Measurements from ENCODE around the gene TMEM117. TPM values are rescaled to one million over a fixed set of nuclear protein-coding genes. Genes with fewer than 3 reads are reported as not detected.

The TMEM117 gene
- total RNA-seq, 2 donors from 2014 or later, result 0.79 to 1.4 TPM

DNA sequence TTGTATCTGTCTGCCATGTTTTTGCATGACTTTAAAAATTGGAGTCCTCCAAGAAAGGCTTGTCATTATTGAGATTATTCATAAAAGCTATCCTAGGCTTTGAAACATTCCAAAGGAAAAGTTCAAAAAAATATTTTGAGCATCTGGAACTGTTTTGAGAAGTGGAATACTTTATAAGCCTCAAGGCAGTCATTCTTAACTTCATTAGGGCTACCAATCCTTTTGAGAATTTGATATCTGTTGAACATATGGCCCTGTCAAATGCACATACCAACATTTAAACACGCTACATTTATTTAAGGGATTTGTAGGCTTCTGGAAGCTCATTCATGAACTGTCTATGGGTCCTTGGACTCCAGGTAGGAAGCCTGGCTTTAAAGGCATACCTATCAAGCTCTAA, 77.0 kb downstream of the TMEM117 start:
- Histone ChIP-seq H3K27ac (ENCODE audit: low read depth, low read length) (no peak overlapping the region), H3K4me1 (ENCODE audit: control insufficient read depth, insufficient read depth, low read length) (no peaks in the 10 kb centered on the region), H3K4me3 (ENCODE audit: low read length) (no peak overlapping the region), H3K9me3 (ENCODE audit: control insufficient read depth, low read length) (no peaks in the 10 kb centered on the region), H3K36me3 (ENCODE audit: control insufficient read depth, insufficient read depth, low read length) (no peaks in the 10 kb centered on the region), H3K27me3 (ENCODE audit: control insufficient read depth, insufficient read depth, low read length, poor library complexity, severe bottlenecking) (no peaks in the 10 kb centered on the region), H3K9ac (ENCODE audit: extremely low read depth, low read length, poor library complexity, severe bottlenecking) (no peak overlapping the region)
- no peaks in the 10 kb centered on the region for H3K4me1 Mint-ChIP-seq
- no peak overlapping the region for H3K27ac Mint-ChIP-seq
- no peaks in the 10 kb centered on the region for H3K36me3 Mint-ChIP-seq (ENCODE audit: low read depth)
- 0 to 17% methylated on average over 1 of the region's 1 CpG for WGBS, 2 experiments (ENCODE audit: insufficient coverage in 1 of 2, insufficient read length in 1 of 2)
- H3K27me3 Mint-ChIP-seq (ENCODE audit: insufficient read depth), result no peaks in the 10 kb centered on the region
- peaks cover 2% of the 10 kb centered on the region for H3K9me3 Mint-ChIP-seq
- no peak overlapping the region for H3K4me3 Mint-ChIP-seq
- TF ChIP-seq, protein P1, sequence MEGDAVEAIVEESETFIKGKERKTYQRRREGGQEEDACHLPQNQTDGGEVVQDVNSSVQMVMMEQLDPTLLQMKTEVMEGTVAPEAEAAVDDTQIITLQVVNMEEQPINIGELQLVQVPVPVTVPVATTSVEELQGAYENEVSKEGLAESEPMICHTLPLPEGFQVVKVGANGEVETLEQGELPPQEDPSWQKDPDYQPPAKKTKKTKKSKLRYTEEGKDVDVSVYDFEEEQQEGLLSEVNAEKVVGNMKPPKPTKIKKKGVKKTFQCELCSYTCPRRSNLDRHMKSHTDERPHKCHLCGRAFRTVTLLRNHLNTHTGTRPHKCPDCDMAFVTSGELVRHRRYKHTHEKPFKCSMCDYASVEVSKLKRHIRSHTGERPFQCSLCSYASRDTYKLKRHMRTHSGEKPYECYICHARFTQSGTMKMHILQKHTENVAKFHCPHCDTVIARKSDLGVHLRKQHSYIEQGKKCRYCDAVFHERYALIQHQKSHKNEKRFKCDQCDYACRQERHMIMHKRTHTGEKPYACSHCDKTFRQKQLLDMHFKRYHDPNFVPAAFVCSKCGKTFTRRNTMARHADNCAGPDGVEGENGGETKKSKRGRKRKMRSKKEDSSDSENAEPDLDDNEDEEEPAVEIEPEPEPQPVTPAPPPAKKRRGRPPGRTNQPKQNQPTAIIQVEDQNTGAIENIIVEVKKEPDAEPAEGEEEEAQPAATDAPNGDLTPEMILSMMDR (conservative IDR thresholded peaks at IDR 0.05), result no peak
- DNase-seq, result no peak

DNA sequence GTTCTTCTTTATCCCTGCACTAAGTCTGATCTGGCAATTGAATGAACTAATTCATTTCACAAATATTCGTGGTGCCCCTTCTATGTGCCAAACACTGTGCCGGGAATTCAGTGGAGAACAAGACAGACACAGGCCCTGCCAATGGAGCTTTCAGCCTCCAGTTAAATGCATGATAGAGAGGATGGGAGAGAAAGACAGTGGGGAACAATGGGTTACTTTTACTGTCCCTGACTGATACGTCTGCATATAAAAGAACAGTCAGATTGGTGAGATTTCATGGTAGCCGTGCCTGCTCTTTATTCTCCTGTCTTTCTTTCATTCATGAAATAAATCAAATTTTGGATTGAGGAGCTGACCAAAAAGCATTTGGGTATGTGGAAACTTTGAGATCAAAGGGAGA, 78.5 kb downstream of the TMEM117 start:
- no peak for DNase-seq
- no peaks in the 10 kb centered on the region for H3K36me3 Mint-ChIP-seq (ENCODE audit: low read depth)
- no peak overlapping the region for H3K4me3 Mint-ChIP-seq
- no peak overlapping the region for H3K4me3 ChIP-seq (ENCODE audit: low read length)
- peaks cover 2% of the 10 kb centered on the region for H3K9me3 Mint-ChIP-seq
- TF ChIP-seq, protein P1 (conservative IDR thresholded peaks at IDR 0.05), result no peak
- no peaks in the 10 kb centered on the region for H3K4me1 ChIP-seq (ENCODE audit: control insufficient read depth, insufficient read depth, low read length)
- no peaks in the 10 kb centered on the region for H3K27me3 ChIP-seq (ENCODE audit: control insufficient read depth, insufficient read depth, low read length, poor library complexity, severe bottlenecking)
- no peaks in the 10 kb centered on the region for H3K4me1 Mint-ChIP-seq
- no peaks in the 10 kb centered on the region for H3K27me3 Mint-ChIP-seq (ENCODE audit: insufficient read depth)
- no peak overlapping the region for H3K9ac ChIP-seq (ENCODE audit: extremely low read depth, low read length, poor library complexity, severe bottlenecking)
- WGBS, 2 experiments (ENCODE audit: insufficient coverage in 1 of 2, insufficient read length in 1 of 2), result 79 to 83% methylated on average over 4 of the region's 4 CpGs
- no peaks in the 10 kb centered on the region for H3K36me3 ChIP-seq (ENCODE audit: control insufficient read depth, insufficient read depth, low read length)
- H3K27ac ChIP-seq (ENCODE audit: low read depth, low read length), result no peak overlapping the region
- H3K27ac Mint-ChIP-seq, result no peak overlapping the region
- no peaks in the 10 kb centered on the region for H3K9me3 ChIP-seq (ENCODE audit: control insufficient read depth, low read length)

DNA sequence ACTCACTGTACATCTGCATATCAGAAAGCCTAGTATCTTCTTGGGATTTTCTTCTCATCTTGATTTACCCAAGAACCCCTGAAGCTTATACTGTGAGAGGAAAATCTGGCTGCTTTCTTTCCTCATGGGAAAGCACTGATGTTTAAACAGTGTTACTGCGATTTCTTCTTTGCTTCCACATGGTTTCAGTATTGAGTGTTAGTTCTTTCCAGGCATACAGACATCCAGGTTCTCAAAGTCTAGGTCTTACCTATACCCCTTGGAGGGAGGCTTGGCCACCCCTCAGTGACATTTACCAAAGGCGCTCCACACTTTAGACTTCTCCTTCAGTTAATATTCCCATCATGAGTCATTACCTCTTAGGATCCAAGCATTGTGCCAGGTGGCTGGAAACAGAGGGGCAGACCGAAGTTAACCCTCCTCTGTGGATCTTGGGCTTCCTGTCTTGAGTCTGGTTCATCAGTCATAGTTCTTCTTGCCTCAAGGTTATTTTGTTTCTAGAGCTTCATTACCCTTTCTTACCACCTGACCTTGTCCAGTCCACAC, 79.1 kb downstream of the TMEM117 start:
- Histone ChIP-seq H3K36me3 (ENCODE audit: control insufficient read depth, insufficient read depth, low read length) (no peaks in the 10 kb centered on the region), H3K9ac (ENCODE audit: extremely low read depth, low read length, poor library complexity, severe bottlenecking) (no peak overlapping the region), H3K27me3 (ENCODE audit: control insufficient read depth, insufficient read depth, low read length, poor library complexity, severe bottlenecking) (no peaks in the 10 kb centered on the region), H3K9me3 (ENCODE audit: control insufficient read depth, low read length) (no peaks in the 10 kb centered on the region), H3K27ac (ENCODE audit: low read depth, low read length) (no peak overlapping the region), H3K4me3 (ENCODE audit: low read length) (no peak overlapping the region), H3K4me1 (ENCODE audit: control insufficient read depth, insufficient read depth, low read length) (no peaks in the 10 kb centered on the region)
- H3K27ac Mint-ChIP-seq, result no peak overlapping the region
- no peaks in the 10 kb centered on the region for H3K27me3 Mint-ChIP-seq (ENCODE audit: insufficient read depth)
- WGBS, 2 experiments (ENCODE audit: insufficient coverage in 1 of 2, insufficient read length in 1 of 2), result 66 to 84% methylated on average over 3 of the region's 3 CpGs
- no peak overlapping the region for H3K4me3 Mint-ChIP-seq
- TF ChIP-seq, protein P1 (conservative IDR thresholded peaks at IDR 0.05), result peak; percentile 69
- H3K36me3 Mint-ChIP-seq (ENCODE audit: low read depth), result no peaks in the 10 kb centered on the region
- peak; percentile 46 for DNase-seq
- no peaks in the 10 kb centered on the region for H3K9me3 Mint-ChIP-seq
- H3K4me1 Mint-ChIP-seq, result no peaks in the 10 kb centered on the region

Measured in endodermal cell (in vitro differentiated cells).